Sigmoid colon (tissue), 7 donors: ENCODE data around the gene AURKB. TPM values are rescaled to one million over a fixed set of nuclear protein-coding genes. Genes with fewer than 3 reads are reported as not detected.
A peak's percentile ranks its signal among the peaks of the same experiment; 100 is the strongest.

Experiments
- DNase-seq: peaks from one replicate; pipeline ENCODE4 v3.0.0-alpha.2; 2019
- H3K27ac ChIP-seq, 4 donors: fragments of 200-600 bp; sonication (generic); one replicate each; pipeline ENCODE4 v1.5.1; 2016 to 2019; ENCODE audit warnings: mild to moderate bottlenecking in 1 of 4
- H3K27me3 ChIP-seq, 3 donors: fragments of 200-600 bp; sonication (generic); one replicate each; pipeline ENCODE4 v1.5.1; 2019; ENCODE audit warnings: mild to moderate bottlenecking in 1 of 3
- H3K36me3 ChIP-seq, 4 donors: fragments of 200-600 bp; sonication (generic); one replicate each; pipeline ENCODE4 v1.5.1; 2016 to 2019
- H3K4me1 ChIP-seq, 4 donors: fragments of 200-600 bp; sonication (generic); one replicate each; pipeline ENCODE4 v1.5.1; 2017 to 2019
- H3K4me3 ChIP-seq, 4 donors: fragments of 200-600 bp; sonication (generic); one replicate each; pipeline ENCODE4 v1.5.1; 2017 to 2019; ENCODE audit warnings: mild to moderate bottlenecking in 2 of 4, moderate library complexity in 1 of 4
- H3K9me3 ChIP-seq, 4 donors: fragments of 200-600 bp in 3 of 4; sonication (generic) in 3 of 4; one replicate each; pipeline versions ENCODE4 v1.5.1 to v1.6.1; 2013 to 2019
- EP300 ChIP-seq, 4 donors: sonication (generic); formaldehyde crosslinking; IDR thresholded peaks; one replicate each; pipeline ENCODE4 v1.6.1; 2017; ENCODE audit warnings: antibody characterized with exemption in 4 of 4
- POLR2A ChIP-seq, 2 donors: fragments of 450-650 bp; IDR thresholded peaks; one replicate each; pipeline ENCODE4 v1.6.1; 2016; ENCODE audit warnings: antibody characterized with exemption in 2 of 2, mild to moderate bottlenecking in 2 of 2, moderate library complexity in 2 of 2
- POLR2AphosphoS5 ChIP-seq, 4 donors: sonication (generic); formaldehyde crosslinking; IDR thresholded peaks; one replicate each; pipeline ENCODE4 v1.6.1; 2017; ENCODE audit warnings: antibody characterized with exemption in 4 of 4
- WGBS, 2 donors: extraction: QIAGEN DNeasy Blood & Tissue Kit; methylation state at CpG; one replicate each; pipeline ENCODE4 v1.1.7; 2013; 5-methylcytosine and 5-hydroxymethylcytosine counted together
- intact Hi-C: fragments of 100-400 bp; cut with DNase I; formaldehyde crosslinking; loops from one replicate; pipeline ENCODE4 v1.15.1; 2023
- polyA plus RNA-seq, 3 donors: library from polyadenylated mRNA; stranded (reverse); fragments of 200-250 nt; gene quantifications; one replicate each; pipeline ENCODE4 v1.2.3, GENCODE V29; 2013
- total RNA-seq, 4 donors: library from RNA; depleted of rRNA; stranded (reverse); fragments of >200 nt; gene quantifications; one replicate each; pipeline ENCODE4 v1.1.0, GENCODE V29; 2016
- TF ChIP-seq, protein P1 (sequence below), 4 experiments: fragments of 450-650 bp in 3 of 4; fragments of 200-600 bp in 1 of 4; IDR thresholded peaks; one replicate each; pipeline ENCODE4 v1.5.1; 2016 to 2019; ENCODE audit warnings: antibody characterized with exemption in 4 of 4, mild to moderate bottlenecking in 3 of 4, moderate library complexity in 2 of 4
- donor health status: healthy with polysubstance abuse.
- donor health status: Bipolar disorder and iron deficiency.
- donor health status: healthy.

Gene AURKB
- total and polyA plus RNA-seq, 7 donors: 1.4 to 45.6 (median 3.3) TPM; not detected in 2

DNA sequence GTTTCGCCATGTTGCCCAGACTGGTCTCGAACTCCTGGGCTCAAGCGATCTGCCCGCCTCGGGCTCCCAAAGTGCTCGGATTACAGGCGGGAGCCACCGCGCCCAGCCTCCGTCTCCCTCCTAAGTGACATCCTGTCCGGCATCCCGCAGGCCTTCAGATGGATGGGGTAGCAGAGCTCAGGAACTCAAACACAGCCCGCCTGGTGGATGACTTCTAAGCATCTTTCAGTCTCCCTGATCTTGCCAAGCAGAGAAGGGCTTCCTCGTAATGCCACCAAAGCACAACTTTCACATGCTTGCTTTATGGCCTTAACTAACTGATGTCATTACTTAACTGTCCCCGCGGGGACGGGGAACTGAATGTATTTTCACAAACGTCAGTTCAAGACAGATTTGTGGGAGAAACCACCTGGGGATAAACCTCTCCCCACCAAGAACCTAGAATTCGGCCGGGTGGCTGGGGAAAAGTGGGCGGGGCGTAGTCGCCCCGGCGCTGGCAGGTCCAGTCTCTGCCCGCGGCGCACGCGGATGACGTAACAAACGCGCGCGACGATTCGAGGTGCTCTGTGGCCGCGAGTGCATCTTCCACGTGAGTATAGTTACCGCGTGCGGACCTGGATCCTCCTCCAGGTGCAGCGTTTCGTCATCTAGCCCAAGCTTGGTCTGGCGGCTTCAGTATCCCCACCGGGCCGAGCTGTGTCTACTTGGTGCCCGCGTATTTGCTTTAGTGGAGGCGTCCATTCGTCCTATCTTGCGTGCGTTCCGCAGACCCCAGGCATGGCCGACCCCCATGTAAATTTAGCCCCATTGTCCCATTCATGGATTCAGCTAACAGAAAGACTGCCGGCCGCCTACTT lies 38.6 kb upstream of the AURKB start, which contains the start of gene PFAS:
Gene PFAS (plus strand): TSS at position 539 of the 857 bp plus-strand sequence. CDS start 4,649 bp downstream, outside the sequence.
- peak within 1 kb of the TSS; percentile 95 to 98 (median 98) for H3K27ac ChIP-seq
- WGBS, 2 donors: 0% methylated on average over 58 of the region's 58 CpGs
- DNase-seq: peak; percentile 97
- peak within 1 kb of the TSS; percentile 60 to 66 (median 62) for H3K4me3 ChIP-seq
- H3K9me3 ChIP-seq: no peaks in the 10 kb centered on the region
- no peaks in the 10 kb centered on the region for H3K27me3 ChIP-seq
- H3K4me1 ChIP-seq: peaks cover 0 to 34% (median 17%) of the 10 kb centered on the region in 4 donors
- H3K36me3 ChIP-seq: peaks cover 0 to 13% (median 5%) of the 10 kb centered on the region in 4 donors
- TF ChIP-seq EP300 (IDR thresholded peaks at IDR 0.05): peak in 2 of 4 donors; percentile 7
- peak; percentile 70 to 88 (median 76) for TF ChIP-seq POLR2AphosphoS5 (IDR thresholded peaks at IDR 0.05)
- TF ChIP-seq POLR2A (IDR thresholded peaks at IDR 0.05): peak in 1 of 2 donors; percentile 14
- TF ChIP-seq, protein P1, sequence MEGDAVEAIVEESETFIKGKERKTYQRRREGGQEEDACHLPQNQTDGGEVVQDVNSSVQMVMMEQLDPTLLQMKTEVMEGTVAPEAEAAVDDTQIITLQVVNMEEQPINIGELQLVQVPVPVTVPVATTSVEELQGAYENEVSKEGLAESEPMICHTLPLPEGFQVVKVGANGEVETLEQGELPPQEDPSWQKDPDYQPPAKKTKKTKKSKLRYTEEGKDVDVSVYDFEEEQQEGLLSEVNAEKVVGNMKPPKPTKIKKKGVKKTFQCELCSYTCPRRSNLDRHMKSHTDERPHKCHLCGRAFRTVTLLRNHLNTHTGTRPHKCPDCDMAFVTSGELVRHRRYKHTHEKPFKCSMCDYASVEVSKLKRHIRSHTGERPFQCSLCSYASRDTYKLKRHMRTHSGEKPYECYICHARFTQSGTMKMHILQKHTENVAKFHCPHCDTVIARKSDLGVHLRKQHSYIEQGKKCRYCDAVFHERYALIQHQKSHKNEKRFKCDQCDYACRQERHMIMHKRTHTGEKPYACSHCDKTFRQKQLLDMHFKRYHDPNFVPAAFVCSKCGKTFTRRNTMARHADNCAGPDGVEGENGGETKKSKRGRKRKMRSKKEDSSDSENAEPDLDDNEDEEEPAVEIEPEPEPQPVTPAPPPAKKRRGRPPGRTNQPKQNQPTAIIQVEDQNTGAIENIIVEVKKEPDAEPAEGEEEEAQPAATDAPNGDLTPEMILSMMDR (IDR thresholded peaks at IDR 0.05): no peak
- intact Hi-C loops: loop anchor here (1.0 to 5.0 kb wide), 5 partner anchors 26 to 133 kb away; partner anchors contain the start of genes ALOXE3, RANGRF and RPL26

DNA sequence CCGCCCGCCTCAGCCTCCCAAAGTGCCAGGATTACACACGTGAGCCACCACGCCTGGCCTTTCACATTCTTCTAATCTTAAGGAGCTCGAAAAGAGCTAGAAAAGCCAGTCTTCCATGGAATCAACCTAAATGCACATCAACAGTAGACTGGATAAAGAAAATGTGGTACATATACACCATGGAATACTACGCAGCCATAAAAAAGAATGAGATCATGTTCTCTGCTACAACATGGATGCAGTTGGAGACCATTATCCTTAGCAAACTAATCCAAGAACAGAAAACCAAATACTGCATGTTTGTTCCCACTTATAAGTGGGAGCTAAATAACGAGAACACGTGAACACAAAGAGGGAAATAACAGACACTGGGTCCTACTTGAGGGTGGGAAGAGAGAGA lies 34.4 kb upstream of the AURKB start:
- no peaks in the 10 kb centered on the region for H3K9me3 ChIP-seq
- H3K27ac ChIP-seq: no peak overlapping the region
- intact Hi-C loops: loop anchor here (5.0 kb wide), 1 partner anchor 138 kb away; the partner anchor contains the start of gene RPL26
- no peaks in the 10 kb centered on the region for H3K27me3 ChIP-seq
- TF ChIP-seq, protein P1 (IDR thresholded peaks at IDR 0.05): no peak
- TF ChIP-seq POLR2AphosphoS5 (IDR thresholded peaks at IDR 0.05) (no peak), EP300 (IDR thresholded peaks at IDR 0.05) (no peak)
- 98% methylated on average over 8 of the region's 8 CpGs for WGBS, 2 donors
- no peak overlapping the region for H3K4me3 ChIP-seq
- no peak for DNase-seq
- H3K36me3 ChIP-seq: peaks cover 0 to 41% (median 11%) of the 10 kb centered on the region in 4 donors
- H3K4me1 ChIP-seq: peaks cover 0 to 30% (median 14%) of the 10 kb centered on the region in 4 donors

DNA sequence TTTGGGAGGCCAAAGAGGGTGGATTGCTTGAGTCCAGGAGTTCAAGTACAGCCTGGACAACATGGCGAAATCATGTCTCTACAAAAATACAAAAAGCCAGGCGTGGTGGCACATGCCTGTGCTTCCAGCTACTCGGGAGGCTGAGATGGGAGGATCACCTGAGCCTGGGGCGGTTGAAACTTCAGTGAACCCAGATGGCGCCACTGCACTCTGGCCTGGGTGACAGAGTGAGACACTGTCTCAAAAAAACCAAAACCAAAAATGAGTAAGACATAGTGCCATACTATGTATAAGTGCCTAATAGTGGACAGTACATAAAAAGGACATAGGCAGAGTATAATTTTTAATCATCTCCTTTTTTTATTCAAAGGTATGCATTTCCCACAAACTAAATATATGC lies 33.5 kb upstream of the AURKB start:
- Histone ChIP-seq H3K4me1 (peaks cover 0 to 23% (median 10%) of the 10 kb centered on the region in 4 donors), H3K4me3 (no peak overlapping the region), H3K27ac (no peak overlapping the region), H3K9me3 (no peaks in the 10 kb centered on the region), H3K27me3 (no peaks in the 10 kb centered on the region), H3K36me3 (peaks cover 0 to 51% (median 12%) of the 10 kb centered on the region in 4 donors)
- intact Hi-C loops: no loop called here
- DNase-seq: no peak
- TF ChIP-seq POLR2AphosphoS5 (IDR thresholded peaks at IDR 0.05) (no peak), EP300 (IDR thresholded peaks at IDR 0.05) (no peak), POLR2A (IDR thresholded peaks at IDR 0.05) (no peak)
- TF ChIP-seq, protein P1 (IDR thresholded peaks at IDR 0.05): no peak
- WGBS, 2 donors: 82 to 91% methylated on average over 5 of the region's 5 CpGs

DNA sequence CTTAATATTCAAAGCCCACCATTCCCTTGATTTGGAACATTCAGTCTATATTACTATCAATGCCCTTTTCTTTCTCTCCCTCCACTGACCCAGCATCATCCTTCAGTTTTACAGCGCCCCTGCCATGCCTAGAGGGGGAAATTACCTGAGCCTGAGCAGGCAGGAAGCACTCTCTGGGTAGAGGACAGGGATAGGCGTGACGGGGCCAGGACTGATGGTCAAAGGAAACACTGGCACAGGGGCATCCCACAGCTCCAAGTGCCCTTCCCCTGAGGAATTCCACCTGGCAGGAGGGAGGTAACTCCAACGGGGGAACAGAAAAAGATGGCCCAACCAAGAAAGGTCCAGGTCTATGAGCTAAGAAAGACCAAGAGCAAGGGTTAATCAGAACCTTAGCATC lies 27.5 kb upstream of the AURKB start:
- peaks cover 26 to 99% (median 60%) of the 10 kb centered on the region in 4 donors for H3K36me3 ChIP-seq
- intact Hi-C loops: no loop called here
- no peaks in the 10 kb centered on the region for H3K9me3 ChIP-seq
- no peaks in the 10 kb centered on the region for H3K27me3 ChIP-seq
- no peak for DNase-seq
- H3K4me1 ChIP-seq: no peaks in the 10 kb centered on the region
- no peak for TF ChIP-seq POLR2A (IDR thresholded peaks at IDR 0.05)
- TF ChIP-seq EP300 (IDR thresholded peaks at IDR 0.05): no peak
- TF ChIP-seq, protein P1 (IDR thresholded peaks at IDR 0.05): no peak
- no peak for TF ChIP-seq POLR2AphosphoS5 (IDR thresholded peaks at IDR 0.05)
- no peak overlapping the region for H3K4me3 ChIP-seq
- WGBS, 2 donors: 81 to 92% methylated on average over 4 of the region's 4 CpGs
- no peak overlapping the region for H3K27ac ChIP-seq
